Right atrium auricular region (tissue), 2 donors: ENCODE data around the gene CHIT1. TPM values are rescaled to one million over a fixed set of nuclear protein-coding genes. Genes with fewer than 3 reads are reported as not detected.

Source experiments
- DNase-seq: peaks from one replicate; pipeline ENCODE4 v3.0.0-alpha.2; 2019; ENCODE audit warnings: low spot score
- H3K27ac ChIP-seq, 2 donors: fragments of 200-600 bp; sonication (generic); 1 replicate in 1 of 2; 2 replicates in 1 of 2; pipeline ENCODE4 v1.5.1; 2016 to 2019
- H3K27me3 ChIP-seq, 2 donors: fragments of 200-600 bp; sonication (generic); one replicate each; pipeline versions ENCODE4 v1.5.1 to v1.6.0; 2017 to 2019
- H3K36me3 ChIP-seq: fragments of 200-600 bp; sonication (generic); one replicate; pipeline ENCODE4 v1.5.1; 2016
- H3K4me1 ChIP-seq, 2 donors: fragments of 200-600 bp; sonication (generic); one replicate each; pipeline versions ENCODE4 v1.5.1 to v1.6.0; 2017 to 2019
- H3K4me3 ChIP-seq, 2 donors: fragments of 200-600 bp; sonication (generic); 1 replicate in 1 of 2; 2 replicates in 1 of 2; pipeline ENCODE4 v1.5.1; 2017 to 2019; ENCODE audit warnings: mild to moderate bottlenecking in 1 of 2, moderate library complexity in 1 of 2
- H3K9me3 ChIP-seq, 2 donors: fragments of 200-600 bp; sonication (generic); one replicate each; pipeline ENCODE4 v1.5.1; 2019
- CTCF ChIP-seq, 2 donors: fragments of 200-600 bp; sonication (generic); IDR thresholded peaks; one replicate each; pipeline ENCODE4 v1.5.1; 2019; ENCODE audit warnings: antibody characterized with exemption in 2 of 2
- total RNA-seq, 2 donors: library from RNA; depleted of rRNA; stranded (reverse); fragments of >200 nt; gene quantifications; one replicate each; pipeline ENCODE4 v1.1.0, GENCODE V29; 2016

Gene CHIT1
- total RNA-seq, 2 donors from 2014 or later, result not detected

- TF ChIP-seq CTCF (IDR thresholded peaks at IDR 0.05), result no peak
- Histone ChIP-seq H3K36me3 (no peaks in the 10 kb centered on the region), H3K4me1 (peaks cover 0 to 19% of the 10 kb centered on the region in 2 donors), H3K27ac (no peak overlapping the region), H3K9me3 (no peaks in the 10 kb centered on the region), H3K27me3 (no peaks in the 10 kb centered on the region), H3K4me3 (no peak overlapping the region)
- no peak for DNase-seq
These were observed 52.5 kb downstream of the CHIT1 start for GRCh38 chr1:203177036-203177405.

GRCh38 chr1:203176273-203177035 lies 53.0 kb downstream of the CHIT1 start:
- H3K4me3 ChIP-seq, result no peak overlapping the region
- DNase-seq, result no peak
- no peaks in the 10 kb centered on the region for H3K36me3 ChIP-seq
- H3K27me3 ChIP-seq, result no peaks in the 10 kb centered on the region
- no peak overlapping the region for H3K27ac ChIP-seq
- H3K9me3 ChIP-seq, result no peaks in the 10 kb centered on the region
- TF ChIP-seq CTCF (IDR thresholded peaks at IDR 0.05), result no peak
- H3K4me1 ChIP-seq, result peaks cover 0 to 19% of the 10 kb centered on the region in 2 donors

GRCh38 chr1:203175827-203176241 lies 53.6 kb downstream of the CHIT1 start:
- Histone ChIP-seq H3K4me1 (peaks cover 0 to 19% of the 10 kb centered on the region in 2 donors), H3K36me3 (no peaks in the 10 kb centered on the region), H3K4me3 (no peak overlapping the region), H3K9me3 (no peaks in the 10 kb centered on the region), H3K27ac (no peak overlapping the region), H3K27me3 (no peaks in the 10 kb centered on the region)
- no peak for DNase-seq
- no peak for TF ChIP-seq CTCF (IDR thresholded peaks at IDR 0.05)

- H3K27ac ChIP-seq, result no peak within 1 kb of the TSS
- peaks cover 0 to 19% of the 10 kb centered on the region in 2 donors for H3K4me1 ChIP-seq
- H3K9me3 ChIP-seq, result no peaks in the 10 kb centered on the region
- no peak within 1 kb of the TSS for H3K4me3 ChIP-seq
- no peaks in the 10 kb centered on the region for H3K36me3 ChIP-seq
- DNase-seq, result no peak
- no peak for TF ChIP-seq CTCF (IDR thresholded peaks at IDR 0.05)
- H3K27me3 ChIP-seq, result no peaks in the 10 kb centered on the region
These were observed 54.1 kb downstream of the CHIT1 start, which contains the start of gene MYBPH for GRCh38 chr1:203175237-203175826. TSS of gene MYBPH (minus strand) at chr1:203175826. CDS start at chr1:203175755, 71 bp downstream.

- no peak for TF ChIP-seq CTCF (IDR thresholded peaks at IDR 0.05)
- H3K4me1 ChIP-seq, result peaks cover 0 to 19% of the 10 kb centered on the region in 2 donors
- DNase-seq, result no peak
- H3K4me3 ChIP-seq, result no peak overlapping the region
- H3K9me3 ChIP-seq, result no peaks in the 10 kb centered on the region
- no peaks in the 10 kb centered on the region for H3K36me3 ChIP-seq
- no peak overlapping the region for H3K27ac ChIP-seq
- H3K27me3 ChIP-seq, result no peaks in the 10 kb centered on the region
These were observed 55.0 kb downstream of the CHIT1 start for GRCh38 chr1:203174324-203174985.
